HG02571 (cell line): ENCODE results near the gene MGMT.

Experiments
- ATAC-seq: cut with Tn5 transposase; IDR thresholded peaks from one replicate; pipeline ENCODE4 v1.9.1; 2021; ENCODE audit warnings: mild to moderate bottlenecking, moderate library complexity; ENCODE audit not compliant: unreplicated experiment

The MGMT gene

GRCh38 chr10:129580901-129581300, 113.9 kb downstream of the MGMT start:
- no peak for ATAC-seq

GRCh38 chr10:129581827-129582411, 114.9 kb downstream of the MGMT start:
- no peak for ATAC-seq

GRCh38 chr10:129583831-129584230, 116.8 kb downstream of the MGMT start:
- ATAC-seq = no peak

GRCh38 chr10:129586898-129587443, 119.9 kb downstream of the MGMT start:
- no peak for ATAC-seq

- no peak for ATAC-seq
Observed at GRCh38 chr10:129589546-129589945, 122.5 kb downstream of the MGMT start.

- ATAC-seq = no peak
Observed at GRCh38 chr10:129593953-129594352, 126.9 kb downstream of the MGMT start.

GRCh38 chr10:129594811-129595210, 127.8 kb downstream of the MGMT start:
- ATAC-seq = no peak

- no peak for ATAC-seq
Observed at GRCh38 chr10:129598413-129598812, 131.4 kb downstream of the MGMT start.

- no peak for ATAC-seq
Observed at GRCh38 chr10:129599160-129599559, 132.1 kb downstream of the MGMT start.

GRCh38 chr10:129601737-129602136, 134.7 kb downstream of the MGMT start:
- no peak for ATAC-seq

GRCh38 chr10:129602938-129603535, 136.0 kb downstream of the MGMT start:
- ATAC-seq = no peak

- peak; percentile 48 for ATAC-seq
Observed at GRCh38 chr10:129604333-129605032, 137.4 kb downstream of the MGMT start.

GRCh38 chr10:129605266-129605985, 138.4 kb downstream of the MGMT start:
- peak; percentile 42 for ATAC-seq

GRCh38 chr10:129605986-129606518, 139.0 kb downstream of the MGMT start:
- ATAC-seq = no peak

- no peak for ATAC-seq
Observed at GRCh38 chr10:129607607-129608109, 140.6 kb downstream of the MGMT start.

GRCh38 chr10:129608653-129609052, 141.6 kb downstream of the MGMT start:
- no peak for ATAC-seq

- no peak for ATAC-seq
Observed at GRCh38 chr10:129609551-129609950, 142.5 kb downstream of the MGMT start.

GRCh38 chr10:129612481-129613109, 145.6 kb downstream of the MGMT start:
- no peak for ATAC-seq

GRCh38 chr10:129613377-129613980, 146.4 kb downstream of the MGMT start:
- no peak for ATAC-seq

- ATAC-seq = no peak
Observed at GRCh38 chr10:129614341-129614740, 147.3 kb downstream of the MGMT start.
